HTERT RPE-1 (cell line): ENCODE measurements around the gene CACTIN.
"Not testable (repeated sequence)": the region's sequence is repeated elsewhere in the genome, so short reads cannot be mapped to it uniquely, and the experiment has no call there.

Source experiments
- in situ Hi-C: fragments of 300-500 bp; cut with MboI; formaldehyde crosslinking; loops from 4 replicates; pipeline ENCODE4 v1.14.3; 2020; ENCODE audit warnings: low sequenced_read_pairs

Gene CACTIN

DNA sequence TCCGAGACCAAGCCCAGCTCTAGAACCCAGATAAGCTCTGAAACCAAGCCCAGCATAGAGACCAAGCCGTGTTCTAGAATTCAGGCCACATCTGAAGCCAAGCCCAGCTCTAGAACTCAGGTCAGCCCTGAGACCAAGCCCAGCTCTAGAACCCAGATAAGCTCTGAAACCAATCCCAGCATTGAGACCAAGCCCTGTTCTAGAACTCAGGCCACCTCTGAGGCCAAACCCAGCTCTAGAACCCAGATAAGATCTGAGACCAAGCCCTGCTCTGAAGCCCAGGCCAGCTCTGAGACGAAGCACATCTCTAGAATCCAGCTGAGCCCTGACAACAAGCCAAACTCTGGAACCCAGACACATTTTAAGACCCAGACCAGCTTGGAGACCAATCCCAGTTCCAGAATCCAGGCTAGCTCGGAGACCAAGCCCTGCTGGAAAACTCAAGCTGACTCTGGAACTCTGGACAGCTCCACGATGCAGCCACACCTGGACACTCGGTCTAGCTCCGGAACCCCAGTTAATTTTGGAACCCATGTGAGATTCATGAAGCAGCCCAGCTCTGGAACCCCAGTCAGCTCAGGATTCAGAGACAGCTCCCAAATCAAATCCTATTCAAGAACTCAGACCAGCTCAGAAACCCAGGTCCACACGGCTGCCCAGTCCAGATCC, 35.5 kb downstream of the CACTIN start:
- in situ Hi-C loops: no loop called here

DNA sequence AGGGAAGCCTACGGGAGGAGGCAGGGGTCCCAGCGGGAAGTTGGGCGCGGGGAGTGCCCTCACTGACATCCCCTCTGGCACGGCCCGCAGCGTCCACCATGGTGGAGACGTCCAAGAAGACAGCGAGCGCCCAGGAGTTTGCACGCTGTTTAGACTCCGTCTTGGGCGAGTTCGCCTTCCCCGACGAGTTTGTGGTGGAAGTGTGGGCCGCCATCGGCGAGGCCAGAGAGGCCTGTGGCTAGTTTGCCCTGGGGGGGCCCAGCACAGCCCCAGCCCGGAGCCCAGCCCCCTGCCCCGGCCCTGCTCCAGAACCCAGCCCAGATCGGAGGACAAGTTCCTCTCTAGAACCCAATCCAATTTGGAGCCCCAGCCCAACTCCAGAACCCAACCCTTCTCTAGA, 36.6 kb downstream of the CACTIN start:
- in situ Hi-C loops: no loop called here

DNA sequence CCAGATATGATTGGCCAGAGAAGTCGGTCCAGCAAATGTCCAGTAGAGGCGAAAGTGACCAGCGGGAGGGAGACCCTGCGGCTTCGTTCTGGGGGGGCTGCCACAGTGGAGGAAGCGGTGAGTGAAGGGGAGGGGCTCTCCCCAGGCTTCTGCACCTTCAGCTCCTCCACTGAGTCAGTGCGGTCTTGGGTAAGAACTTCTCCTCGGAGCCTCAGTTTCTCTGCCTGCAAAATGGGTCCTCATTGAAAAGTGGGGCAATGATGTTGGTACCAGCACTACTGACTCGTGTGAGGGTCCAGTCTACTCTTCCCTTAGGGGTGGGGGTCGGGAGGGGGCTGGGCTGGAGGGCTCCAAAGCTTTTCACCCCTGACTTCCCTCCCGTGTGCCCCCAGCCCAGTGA, 37.2 kb downstream of the CACTIN start:
- in situ Hi-C loops: no loop called here

DNA sequence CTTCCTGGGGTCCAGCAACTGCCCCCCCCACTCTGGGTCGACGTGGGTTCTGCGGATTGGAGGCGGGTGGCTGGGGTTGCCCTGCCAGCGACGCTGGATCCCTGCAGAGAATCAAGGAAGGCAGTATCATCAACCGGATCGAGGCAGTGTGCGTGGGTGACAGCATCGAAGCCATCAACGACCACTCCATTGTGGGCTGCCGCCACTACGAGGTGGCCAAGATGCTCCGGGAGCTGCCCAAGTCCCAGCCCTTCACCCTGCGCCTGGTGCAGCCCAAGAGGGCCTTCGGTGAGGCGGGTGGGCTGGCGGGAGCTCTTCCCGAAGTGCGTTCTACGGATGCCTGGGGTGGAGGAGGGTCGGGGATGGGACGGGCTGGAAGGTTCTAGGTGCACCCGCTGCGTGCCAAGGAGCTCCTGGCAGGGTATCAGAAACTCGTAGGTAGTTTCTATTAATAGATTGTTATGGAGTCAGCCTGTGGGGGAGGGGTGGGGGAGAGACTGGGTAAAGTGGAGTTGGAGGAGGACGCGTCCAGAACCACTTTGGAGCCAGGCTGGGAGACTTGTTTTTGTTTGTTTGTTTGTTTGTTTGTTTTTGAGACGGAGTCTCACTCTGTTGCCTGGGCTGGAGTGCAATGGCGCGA, 39.8 kb downstream of the CACTIN start:
- in situ Hi-C loops: no loop called here

DNA sequence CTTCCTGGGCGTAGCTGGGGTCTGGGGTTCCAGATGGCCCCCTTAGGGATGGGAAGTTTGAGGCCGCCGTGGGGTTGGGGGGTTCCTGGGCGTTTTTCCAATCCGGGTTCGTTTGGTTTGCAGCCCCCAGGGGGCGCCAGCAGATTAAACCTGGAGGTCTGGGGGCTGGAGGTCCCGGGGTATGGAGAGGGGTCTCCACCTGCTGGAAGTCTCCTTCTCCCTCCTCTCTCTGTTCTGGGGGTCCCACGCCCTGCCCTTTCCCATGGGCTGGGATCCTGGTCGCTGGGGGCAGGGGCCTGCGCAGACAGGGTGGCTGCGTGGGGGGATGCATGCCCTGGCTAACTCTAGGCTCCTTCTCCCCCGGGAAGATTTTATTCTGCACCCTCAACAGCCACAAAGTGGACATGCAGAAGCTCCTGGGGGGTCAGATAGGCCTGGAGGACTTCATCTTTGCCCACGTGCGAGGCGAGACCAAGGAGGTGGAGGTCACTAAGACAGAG, 40.4 kb downstream of the CACTIN start:
- in situ Hi-C loops: no loop called here

DNA sequence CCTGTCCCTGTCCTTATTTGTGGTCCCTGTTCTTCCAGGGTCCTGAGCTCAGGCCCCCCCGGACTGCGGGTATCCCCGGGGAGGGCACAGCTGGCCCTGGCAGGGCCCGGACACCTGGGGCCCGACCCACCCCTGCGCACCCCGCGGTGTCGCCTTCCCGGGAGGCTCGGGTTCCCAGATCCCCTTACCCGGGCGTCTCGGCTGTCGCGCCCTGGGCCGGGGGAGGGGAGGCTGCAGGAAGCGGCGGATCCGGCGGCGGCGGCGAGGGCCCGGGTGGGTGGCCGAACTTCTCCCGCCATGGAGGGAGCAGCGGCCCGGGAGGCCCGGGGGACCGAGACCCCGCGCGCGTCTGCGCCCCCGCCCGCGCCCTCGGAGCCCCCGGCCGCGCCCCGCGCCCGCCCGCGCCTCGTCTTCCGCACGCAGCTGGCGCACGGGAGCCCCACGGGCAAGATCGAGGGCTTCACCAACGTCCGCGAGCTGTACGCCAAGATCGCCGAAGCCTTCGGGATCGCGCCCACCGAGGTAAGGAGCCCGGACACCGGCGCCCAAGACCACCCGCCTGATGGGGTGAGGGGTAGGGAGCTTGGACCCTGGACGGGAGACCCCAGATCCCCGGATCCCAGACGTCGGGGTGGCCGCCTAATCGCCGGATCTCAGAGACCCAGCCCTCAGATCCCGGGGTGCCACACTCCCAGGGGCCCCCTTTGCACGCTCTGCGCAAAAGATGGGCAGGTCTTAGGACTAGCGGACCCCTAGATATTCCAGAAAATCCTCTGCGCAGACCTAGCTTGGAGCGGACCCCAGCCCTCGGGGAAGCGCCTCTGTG, 41.1 kb downstream of the CACTIN start, which contains the start of gene GIPC3:
GIPC3 (plus strand) TSS at position 178 of the 826 bp plus-strand sequence; CDS start at position 298, 120 bp downstream.
- in situ Hi-C loops: no loop called here

DNA sequence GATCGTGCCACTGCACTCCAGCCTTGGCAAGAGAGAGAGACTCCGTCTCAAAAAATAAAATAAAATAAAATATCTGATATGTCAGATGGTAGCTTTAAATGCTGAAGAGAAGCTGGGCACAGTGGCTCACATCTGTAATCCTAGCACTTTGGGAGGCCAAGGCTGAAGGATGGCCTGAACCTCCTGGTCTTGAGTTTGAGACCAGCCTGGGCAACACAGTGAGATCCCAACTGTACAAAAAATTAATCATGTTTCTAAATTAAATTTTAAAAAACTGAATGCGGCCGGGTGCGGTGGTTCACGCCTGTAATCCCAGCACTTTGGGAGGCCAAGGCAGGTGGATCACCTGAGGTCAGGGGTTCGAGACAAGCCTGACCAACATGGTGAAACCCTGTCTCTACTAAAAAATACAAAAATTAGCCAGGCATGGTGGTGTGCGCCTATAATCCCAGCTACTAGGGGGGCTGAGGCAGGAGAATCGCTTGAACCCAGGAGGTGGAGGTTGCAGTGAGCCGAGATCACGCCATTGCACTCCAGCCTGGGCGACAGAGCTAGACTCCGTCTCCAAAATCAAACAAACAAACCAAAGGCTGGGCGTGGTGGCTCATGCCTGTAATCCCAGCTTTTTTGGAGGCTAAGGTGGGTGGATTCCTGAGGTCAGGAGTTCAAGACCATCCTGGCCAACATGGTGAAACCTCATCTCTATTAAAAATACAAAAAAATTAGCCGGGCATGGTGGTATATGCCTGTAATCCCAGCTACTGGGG, 42.4 kb downstream of the CACTIN start:
- in situ Hi-C loops: not testable (repeated sequence)

DNA sequence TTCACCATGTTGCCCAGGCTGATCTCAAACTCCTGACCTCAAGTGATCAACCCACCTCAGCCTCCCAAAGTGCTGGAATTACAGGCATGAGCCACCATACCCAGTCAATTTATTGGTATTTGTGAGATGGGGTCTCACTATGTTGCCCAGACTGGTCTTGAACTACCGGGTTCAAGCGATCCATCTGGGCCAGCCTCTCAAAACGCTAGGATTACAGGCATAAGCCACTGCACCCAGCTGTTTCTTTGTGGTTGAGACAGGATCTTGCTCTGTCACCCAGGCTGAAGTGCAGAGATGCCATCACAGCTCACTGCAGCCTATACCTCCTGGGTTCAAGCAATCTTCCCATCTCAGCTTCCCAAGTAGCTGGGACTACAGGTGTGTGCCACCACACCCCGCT, 44.8 kb downstream of the CACTIN start:
- in situ Hi-C loops: not testable (repeated sequence)

DNA sequence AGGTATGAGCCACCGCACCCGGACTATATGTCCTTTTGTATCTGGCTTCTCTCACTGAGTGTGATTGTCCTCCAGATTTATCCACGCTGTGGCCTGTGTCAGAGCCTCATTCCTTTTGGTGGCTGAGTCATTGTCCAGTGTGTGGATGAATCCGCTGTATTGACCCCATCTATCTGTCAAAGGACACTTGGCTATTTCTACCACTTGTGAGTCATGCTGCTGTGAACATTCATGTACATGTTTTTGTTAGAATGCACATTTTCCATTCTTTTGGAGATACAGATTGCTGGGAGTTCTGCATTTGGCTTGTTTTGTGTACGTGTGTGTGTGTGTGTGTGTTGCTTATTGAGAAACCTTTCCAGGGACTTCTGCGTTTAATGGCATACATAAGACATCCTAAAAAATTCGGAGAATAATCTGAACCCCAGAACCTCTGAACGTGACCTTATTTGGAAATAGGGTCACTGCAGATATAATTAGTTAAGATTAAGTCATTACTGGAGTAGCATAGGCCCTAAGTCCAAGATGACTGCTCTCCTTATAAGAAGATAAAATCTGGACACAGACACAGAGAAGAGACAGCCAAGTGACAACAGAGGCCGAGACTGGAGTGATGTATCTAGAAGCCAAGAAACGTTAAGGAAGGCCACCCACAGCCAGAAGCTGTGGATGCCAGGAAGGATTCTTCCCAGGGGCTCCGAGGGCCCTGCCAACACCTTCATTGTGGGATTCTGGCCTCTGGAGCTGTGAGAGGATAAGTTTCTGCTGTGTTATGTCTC, 46.2 kb downstream of the CACTIN start:
- in situ Hi-C loops: no loop called here

DNA sequence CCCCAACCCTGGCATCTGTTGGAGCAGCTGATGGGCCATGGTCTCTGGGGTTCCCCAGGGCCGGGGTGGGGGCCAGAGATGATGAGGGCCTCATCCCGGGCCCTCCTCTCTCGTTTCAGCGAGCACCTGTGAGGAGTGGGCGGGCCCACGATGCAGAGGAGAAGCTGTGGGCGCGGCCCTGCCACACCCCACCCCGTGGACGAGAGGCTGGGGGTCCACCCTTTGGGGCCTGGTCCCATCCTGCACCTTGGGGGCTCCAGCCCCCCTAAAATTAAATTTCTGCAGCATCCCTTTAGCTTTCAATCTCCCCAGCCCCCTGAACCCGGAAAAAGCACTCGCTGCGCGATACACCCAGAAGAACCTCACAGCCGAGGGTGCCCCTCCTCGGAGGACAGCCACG, 48.2 kb downstream of the CACTIN start:
- in situ Hi-C loops: no loop called here

DNA sequence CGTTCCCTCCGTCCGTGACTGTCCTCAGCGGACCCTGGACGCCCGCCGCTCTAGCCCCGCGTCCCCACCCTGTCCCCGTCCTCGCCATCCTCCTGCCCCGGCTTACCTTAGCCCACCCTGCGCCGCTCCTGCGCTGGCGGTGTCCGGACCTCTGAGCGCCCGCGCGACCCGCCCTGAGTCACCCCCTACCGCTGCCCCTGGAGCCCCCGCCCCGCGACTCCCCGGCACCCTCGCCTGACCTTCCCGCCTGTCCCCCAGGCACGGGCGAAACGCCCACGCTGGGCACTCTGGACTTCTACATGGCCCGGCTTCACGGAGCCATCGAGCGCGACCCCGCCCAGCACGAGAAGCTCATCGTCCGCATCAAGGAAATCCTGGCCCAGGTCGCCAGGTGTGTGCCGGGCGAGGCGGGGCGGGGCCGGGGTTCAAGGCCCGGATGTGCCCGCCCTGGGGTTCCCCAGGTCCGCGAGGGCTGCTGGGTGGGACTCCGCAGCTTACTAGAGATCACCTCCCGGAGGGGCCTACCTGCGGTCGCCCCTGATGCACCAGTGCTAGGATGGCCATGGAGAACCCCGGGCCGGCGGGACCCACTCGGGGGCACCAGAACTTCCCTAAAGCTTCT, 48.8 kb downstream of the CACTIN start:
- in situ Hi-C loops: no loop called here

DNA sequence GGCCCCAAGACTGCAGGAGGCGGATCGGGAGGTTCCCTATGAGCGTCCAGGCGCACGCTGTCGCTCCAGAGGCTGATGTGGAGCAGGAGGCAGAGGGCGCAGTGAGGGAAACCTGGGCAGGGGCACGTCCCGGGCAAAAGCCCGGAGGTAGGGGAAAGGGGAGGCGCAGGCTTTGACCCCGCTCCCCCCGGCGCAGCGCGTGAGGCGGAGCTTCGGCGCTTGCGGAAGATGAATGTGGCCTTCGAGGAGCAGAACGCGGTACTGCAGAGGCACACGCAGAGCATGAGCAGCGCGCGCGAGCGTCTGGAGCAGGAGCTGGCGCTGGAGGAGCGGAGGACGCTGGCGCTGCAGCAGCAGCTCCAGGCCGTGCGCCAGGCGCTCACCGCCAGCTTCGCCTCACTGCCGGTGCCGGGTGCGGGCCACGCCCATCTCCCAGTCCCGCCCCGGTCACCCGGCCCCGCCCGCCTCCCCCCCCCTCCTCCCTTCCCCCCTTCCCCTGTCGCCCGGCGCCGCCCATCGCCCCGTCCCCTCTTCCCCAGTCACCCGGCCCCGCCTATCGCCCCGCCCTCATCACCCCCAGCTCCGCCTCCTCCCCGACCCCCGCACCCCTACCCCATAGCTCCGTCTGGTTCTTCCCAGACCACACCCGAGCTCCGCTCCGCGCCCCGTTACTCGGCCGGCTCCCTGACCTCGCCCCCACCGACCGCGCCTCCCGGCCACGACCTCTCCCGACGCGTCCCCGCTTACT, 49.7 kb downstream of the CACTIN start:
- in situ Hi-C loops: no loop called here

DNA sequence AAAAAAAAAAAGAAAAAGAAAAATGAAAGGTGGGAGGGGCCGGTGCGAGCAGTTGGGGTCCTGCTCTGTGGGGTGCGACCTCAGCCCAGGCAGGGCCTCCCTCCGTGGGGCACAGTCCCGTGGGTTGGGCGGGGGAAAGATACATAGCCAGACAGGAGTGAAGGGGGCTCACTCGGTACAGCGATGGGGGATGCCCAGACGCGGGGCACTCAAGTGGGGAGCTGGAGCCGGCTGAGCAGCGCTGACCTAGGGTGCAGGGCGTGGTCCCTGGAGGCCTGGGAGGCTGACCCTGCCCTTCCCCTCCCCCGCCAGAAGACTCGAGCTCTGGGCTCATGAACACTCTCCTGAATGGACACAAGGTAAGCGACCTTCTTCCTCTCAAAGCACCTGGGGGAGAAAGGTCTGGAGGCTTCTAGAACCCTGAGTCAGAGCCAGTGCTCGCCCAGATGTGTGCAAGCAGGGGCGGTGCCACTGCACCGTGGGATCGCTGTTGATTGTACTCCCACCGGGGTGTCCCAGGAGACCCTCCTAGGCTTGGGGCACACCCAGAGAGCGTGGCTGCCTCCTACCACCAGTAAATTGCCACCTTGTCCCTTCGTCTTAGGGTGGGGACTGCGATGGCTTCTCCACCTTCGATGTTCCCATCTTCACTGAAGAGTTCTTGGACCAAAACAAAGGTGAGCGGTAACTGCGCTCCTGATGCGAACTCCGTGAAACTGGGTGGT, 50.5 kb downstream of the CACTIN start:
- in situ Hi-C loops: no loop called here

DNA sequence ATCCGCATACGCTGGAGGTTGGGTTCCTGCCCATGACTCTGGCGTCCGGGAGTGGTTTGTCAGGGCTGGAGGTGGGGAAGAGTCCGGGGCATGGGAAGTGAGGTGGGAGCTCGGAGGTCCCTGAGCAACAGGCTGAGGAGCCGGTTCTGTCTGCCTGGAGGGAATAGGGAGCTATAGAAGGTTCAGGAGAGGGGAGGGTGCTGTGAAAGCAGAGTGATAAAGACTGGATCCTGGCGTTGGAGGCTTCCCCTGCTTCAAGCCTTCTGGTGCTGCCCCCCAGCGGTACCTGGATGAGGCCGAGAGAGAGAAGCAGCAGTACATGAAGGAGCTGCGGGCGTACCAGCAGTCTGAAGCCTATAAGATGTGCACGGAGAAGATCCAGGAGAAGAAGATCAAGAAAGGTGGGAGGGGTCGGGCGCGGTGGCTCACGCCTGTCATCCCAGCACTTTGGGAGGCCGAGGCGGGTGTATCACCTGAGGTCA, 51.3 kb downstream of the CACTIN start:
- in situ Hi-C loops: no loop called here

DNA sequence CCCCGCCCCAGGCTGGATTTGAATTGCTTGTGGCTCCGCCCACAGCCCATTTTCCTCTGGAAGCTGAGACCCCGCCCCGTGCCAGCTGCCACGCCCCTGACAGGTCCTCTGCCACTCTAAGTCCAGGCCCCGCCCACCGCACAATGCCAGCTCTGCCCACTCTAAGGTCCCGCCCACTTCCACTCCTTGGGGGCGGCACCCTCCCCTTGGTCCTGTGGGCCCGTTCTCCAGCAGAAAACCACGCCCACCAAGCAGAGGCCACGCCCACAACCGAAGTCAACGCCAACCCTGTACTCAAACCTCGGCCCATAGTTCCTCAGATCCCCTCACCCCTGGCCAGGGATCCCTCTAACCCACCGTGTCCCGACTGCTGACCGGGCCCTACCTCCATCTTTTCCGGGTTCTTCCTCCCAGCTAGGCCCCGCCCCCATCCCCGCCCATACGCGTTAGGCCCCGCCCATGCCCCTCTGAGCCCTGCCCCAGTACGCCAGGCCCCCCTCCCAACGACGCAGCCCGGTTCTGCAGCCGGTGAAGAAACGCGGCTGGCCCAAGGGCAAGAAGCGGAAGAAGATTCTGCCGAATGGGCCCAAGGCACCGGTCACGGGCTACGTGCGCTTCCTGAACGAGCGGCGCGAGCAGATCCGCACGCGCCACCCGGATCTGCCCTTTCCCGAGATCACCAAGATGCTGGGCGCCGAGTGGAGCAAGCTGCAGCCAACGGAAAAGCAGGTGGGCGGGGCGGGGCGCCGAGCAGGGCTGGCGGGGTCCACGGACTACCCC, 52.5 kb downstream of the CACTIN start:
- in situ Hi-C loops: no loop called here

DNA sequence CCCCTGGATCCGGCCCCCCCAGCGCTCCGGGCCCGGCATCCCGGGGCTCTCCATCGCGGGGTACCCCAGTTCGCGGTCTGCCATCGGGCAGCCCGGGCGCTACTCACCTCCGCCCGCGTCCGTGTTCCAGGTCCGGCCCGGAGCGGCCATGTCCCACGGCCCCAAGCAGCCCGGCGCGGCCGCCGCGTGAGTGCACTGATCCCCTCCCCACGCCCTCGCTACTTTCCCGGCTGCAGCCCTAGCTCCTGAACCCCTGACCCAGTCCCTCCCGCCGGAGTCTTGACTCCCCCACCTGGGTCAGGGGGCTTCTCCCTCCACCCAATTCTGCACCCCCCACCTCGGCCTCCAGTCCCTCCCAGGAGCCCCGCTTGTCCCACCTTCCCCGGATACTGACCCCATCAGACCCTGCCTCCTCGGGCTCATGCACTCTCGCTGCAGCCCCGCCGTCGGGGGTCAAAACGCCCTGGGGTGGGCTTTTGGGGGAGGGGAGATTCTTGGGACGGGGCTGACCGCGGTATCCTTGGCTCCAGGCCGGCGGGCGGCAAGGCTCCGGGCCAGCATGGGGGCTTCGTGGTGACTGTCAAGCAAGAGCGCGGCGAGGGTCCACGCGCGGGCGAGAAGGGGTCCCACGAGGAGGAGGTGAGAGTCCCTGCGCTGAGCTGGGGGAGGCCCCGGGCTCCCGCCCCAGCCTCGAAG, 53.3 kb downstream of the CACTIN start:
- in situ Hi-C loops: no loop called here

DNA sequence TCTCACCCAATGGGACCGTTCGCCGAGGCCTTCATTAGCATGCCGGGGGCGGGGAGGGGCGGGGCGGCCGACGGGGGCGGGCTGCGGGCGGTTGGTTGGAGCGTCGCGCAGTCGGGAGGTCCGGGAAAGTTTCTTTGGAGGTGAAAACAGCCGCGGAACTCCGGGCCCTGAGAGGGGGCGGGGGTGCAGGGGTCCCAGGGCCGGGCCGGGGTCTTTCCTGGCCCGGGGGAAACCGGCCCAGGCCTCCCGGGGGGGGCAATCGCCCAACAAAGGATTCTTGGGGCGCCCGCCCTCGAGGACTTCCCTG, 53.8 kb downstream of the CACTIN start, which contains the start of gene HMG20B:
HMG20B (plus strand) TSS at position 90 of the 307 bp plus-strand sequence. CDS start 366 bp downstream, outside the sequence.
- in situ Hi-C loops: no loop called here
